HG03354 (cell line): ENCODE results near the gene SELL.
"Not testable (repeated sequence)": the region's sequence is repeated elsewhere in the genome, so short reads cannot be mapped to it uniquely, and the experiment has no call there.

ENCODE experiments used
- ATAC-seq: cut with Tn5 transposase; IDR thresholded peaks from one replicate; pipeline ENCODE4 v1.9.1; 2021; ENCODE audit warnings: mild to moderate bottlenecking; ENCODE audit not compliant: unreplicated experiment, poor library complexity, severe bottlenecking

The SELL gene

DNA sequence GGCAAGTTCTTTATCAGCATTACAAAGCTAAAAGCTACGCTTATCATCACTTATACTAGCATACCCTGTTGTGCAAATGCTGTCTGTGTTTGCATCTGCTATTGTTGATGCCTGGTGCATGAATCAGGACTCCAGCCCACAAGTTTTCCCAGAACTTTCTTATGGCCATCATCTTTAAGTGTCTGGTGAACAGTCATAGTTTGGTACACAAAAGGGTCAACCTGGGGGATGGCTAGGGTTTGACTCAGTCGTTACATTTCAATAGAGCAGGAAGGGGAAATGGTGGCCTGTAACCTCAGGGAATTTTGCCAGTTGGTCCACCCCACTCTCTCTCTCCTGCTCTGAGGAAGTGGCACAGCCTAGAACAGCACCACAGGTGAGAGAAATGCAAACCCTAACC lies 35.4 kb downstream of the SELL start:
- ATAC-seq, result no peak

DNA sequence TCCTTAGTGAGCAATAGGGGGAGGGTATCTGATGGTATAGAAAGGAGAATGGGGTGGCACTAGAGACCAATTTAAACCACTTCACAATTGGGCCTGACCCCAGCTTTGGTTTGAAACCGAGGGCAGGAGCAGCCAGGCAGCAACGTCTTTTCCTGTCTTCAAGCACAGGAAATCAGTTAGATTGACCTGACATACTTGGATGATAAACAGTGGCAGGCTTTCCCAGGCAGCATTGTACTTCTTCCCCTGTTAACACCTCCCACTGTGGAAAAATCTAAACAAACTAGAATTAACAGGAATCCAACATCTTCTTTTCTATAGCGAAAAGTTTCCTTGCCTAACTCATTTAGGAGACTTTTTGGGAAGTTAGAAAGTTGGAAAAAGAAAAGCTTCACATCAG lies 40.6 kb downstream of the SELL start:
- ATAC-seq, result no peak

DNA sequence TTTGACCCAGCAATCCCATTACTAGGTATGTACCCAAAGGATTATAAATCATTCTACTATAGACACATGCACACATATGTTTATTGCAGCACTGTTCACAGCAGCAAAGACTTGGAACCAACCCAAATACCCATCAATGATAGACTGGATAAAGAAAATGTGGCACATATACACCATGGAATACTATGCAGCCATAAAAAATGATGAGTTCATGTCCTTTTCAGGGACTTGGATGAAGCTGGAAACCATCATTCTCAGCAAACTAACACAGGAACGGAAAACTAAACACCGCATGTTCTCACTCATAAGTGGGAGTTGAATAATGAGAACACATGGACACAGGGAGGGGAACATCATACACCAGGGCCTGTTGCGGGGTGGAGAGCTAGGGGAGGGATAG lies 41.2 kb downstream of the SELL start:
- not testable (repeated sequence) for ATAC-seq

DNA sequence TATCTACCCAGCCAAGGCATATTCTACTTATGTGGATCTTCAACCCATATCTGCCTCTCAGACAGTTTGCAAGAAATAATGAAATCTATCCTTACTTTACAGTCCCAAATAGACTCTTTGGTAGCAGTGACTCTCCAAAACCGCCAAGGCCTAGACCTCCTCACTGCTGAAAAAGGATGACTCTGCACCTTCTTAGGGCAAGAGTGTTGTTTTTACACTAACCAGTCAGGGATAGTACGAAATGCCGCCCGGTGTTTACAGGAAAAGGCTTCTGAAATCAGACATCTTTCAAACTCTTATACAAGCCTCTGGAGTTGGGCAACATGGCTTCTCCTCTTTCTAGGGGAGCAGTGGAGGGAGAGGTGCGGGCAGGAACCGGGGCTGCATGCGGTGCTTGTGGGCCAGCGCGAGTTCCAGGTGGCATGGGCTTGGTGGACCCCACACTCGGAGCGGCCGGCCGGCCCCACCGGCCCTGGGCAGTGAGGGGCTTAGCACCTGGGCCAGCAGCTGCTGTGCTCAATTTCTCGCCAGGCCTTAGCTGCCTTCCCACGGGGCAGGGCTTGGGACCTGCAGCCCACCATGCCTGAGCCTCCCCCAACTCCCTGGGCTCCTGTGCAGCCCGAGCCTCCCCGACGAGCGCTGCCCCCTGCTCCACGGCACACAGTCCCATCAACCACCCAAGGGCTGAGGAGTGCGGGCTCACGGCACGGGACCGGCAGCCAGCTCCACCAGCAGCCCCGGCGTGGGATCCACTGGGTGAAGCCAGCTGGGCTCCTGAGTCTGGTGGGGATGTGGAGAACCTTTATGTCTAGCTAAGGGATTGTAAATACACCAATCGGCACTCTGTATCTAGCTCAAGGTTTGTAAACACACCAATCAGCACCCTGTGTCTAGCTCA lies 43.5 kb downstream of the SELL start:
- not testable (repeated sequence) for ATAC-seq

DNA sequence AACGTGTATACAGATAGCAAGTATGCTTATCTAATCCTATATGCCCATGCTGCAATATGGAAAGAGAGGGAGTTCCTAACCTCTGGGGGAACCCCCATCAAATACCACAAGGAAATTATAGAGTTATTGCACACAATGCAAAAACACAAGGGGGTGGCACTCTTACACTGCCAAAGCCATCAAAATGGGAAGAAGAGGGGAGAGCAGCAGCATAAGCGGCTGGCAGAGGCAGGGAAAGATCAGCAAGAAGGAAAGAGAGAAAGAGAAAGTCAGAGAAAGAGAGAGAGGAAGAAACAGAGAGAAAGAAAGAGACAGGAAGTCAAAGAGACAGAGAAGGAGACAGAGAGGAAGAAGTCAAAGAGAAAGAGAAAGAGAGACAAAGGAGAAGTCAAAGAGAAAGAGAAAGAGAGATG lies 44.2 kb downstream of the SELL start:
- peak; percentile 77 for ATAC-seq

DNA sequence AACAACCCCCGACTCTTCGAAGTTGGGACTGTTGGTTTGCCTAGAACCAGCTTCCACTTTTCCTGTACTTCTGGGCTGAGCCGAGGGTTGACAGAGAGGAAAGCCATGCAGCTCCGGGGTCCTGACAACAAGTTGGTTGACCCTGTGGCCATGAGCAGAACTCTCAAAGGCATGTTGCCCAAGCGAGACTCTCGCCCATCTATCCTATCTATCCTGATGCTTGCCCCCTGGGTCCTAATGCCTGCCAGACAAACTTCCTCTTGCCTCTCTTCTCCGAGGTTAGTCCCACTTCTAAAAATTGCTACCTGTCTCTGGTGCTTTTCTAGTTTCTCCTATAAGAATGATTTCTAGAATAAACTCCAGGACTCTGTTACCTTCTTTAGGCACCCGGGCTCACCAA lies 48.7 kb downstream of the SELL start:
- ATAC-seq, result not testable (repeated sequence)

DNA sequence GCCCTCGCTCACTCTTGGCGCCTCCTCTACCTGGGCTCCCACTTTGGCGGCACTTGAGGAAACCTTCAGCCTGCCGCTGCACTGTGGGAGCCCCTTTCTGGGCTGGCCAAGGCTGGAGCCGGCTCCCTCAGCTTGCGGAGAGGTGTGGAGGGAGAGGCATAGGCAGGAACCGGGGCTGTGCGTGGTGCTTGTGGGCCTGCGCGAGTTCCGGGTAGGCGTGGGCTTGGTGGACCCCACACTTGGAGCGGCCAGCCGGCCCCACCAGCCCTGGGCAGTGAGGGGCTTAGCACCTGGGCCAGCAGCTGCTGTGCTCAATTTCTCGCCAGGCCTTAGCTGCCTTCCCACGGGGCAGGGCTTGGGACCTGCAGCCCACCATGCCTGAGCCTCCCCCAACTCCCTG lies 50.4 kb downstream of the SELL start:
- not testable (repeated sequence) for ATAC-seq

DNA sequence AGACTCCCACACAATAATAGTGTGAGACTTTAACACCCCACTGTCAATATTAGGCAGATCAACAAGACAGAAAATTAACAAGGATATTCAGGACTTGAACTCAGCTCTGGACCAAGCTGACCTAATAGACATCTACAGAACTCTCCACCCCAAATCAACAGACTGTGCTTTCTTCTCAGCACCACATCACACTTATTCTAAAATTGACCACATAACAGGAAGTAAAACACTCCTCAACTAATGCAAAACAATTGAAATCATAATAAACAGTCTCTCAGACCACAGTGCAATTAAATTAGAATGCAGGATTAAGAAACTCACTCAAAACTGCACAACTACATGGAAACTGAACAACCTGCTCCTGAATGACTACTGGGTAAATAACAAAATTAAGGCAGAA lies 52.6 kb downstream of the SELL start:
- not testable (repeated sequence) for ATAC-seq

DNA sequence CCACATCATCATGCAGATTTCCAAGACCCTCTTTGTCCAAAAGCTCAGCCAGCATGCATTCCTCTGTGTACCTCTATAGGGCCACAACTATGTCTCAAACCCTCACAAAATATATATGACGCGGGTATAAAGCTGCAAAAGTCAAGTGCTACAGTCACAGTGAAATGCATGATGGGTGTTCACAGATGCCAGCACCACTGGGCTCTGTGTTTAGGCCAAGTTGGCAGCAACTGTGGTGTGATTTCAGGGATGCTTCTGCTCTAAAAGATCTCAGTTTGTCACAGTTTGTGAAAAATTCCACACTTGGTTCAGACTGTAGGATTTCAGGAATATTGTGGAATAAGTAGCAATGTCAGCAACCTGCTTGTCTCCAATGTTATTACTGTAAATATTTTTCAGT lies 57.5 kb downstream of the SELL start:
- no peak for ATAC-seq

DNA sequence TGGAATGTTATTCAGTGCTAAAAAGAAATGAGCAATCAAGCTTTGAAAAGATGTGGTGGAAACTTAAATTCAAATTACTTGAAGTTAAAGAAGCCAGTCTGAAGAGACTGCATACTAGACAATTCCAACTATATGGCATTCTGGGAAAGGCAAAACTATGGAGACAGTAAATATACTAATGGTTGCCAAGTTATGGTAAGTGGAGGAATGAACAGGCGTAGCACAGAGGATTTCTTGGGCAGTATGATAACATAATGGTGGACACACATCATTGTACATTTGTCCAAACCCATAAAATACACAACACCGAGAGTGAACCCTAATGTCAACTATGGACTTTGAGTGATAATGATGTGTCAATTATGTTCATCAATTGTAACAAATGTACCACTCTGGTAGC lies 60.4 kb downstream of the SELL start:
- ATAC-seq, result no peak

DNA sequence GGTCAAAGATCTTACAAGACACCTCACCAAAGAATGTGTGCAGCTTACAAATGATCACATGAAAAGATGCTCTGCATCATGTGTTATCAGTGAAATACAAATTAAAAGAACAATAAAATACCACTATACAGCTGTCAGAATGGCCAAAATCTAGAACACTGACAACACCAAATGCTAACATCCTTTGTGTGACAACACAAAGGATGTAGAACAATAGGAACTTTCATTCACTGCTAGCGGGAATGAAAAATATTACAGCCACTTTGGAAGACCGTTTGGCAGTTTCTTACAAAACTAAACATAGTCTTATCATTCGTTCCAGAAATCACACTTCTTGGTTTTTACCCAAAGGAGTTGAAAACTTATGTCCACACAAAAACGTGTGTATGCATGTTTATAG lies 60.9 kb downstream of the SELL start:
- ATAC-seq, result no peak

DNA sequence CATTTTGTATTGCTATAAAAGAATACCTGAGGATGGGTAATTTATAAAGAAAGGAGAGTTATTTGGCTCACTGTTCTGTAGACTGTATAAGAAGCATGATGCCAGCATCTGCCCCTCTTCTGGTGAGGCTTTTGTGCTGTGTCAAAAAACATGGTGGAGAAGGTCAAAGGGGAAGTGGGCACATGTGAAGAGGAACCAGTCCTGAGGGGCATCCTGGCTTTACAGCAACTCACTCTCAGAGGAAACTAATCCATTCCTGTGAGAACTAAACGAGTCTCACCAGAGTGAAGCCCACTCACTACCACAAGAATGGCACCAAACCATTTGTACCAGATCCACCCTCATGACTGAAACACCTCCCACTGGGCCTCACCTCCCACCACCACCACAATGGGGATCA lies 62.7 kb downstream of the SELL start:
- ATAC-seq, result no peak

DNA sequence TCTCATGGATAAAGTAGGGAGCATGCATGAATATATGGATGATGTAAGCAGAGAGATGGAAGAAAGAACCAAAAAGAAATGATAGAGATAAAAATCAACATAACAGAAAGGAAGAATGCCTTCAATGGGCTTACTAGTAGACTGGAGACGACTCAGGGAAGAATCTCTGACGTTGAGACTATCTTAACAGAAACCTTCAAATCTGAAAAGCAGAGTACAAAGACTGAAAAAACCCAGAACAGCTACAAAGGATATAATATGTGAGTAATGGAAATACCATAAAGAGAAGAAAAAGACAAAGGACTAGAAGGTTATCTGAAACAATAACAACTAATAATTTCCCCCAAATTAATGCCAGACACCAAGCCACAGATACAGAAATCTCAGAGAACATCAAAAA lies 63.2 kb downstream of the SELL start:
- ATAC-seq, result no peak

DNA sequence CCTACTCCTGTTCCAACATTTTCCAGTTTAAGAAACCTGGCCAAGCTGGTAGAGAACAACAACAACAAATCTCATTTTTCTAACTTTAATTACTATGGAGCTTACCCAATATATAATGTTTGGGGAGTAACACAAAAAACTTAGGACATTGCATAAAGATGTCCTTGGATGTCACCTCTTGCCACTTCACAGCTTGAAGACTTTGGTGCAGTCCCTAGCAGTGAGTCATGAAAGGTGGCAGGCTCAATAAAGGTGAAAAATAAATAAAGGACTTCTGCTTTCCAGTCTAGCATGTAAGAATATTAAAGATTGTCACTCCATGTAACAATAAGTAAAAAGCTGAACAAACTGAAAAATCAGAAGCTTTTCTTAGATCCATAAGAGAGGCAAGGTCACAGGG lies 63.9 kb downstream of the SELL start:
- no peak for ATAC-seq

DNA sequence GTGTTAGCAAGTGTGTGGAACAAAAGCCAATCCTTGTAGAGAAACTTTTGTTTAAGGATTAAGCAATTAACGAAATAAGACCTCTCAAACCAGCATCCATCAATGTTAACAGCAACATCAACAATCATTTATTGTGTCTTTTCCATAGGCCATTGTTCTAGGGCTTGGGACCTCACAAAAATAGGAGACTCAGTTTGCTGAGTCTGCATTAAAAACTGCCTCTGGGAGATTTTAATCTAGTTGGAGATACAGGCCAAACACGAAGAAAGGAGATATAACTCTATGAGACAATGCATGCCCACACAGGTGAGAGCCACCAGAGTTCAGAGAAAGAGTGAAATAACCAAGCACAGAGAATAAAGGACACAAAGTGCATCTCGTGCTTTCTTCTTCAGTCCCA lies 67.1 kb downstream of the SELL start:
- no peak for ATAC-seq
